Liver (tissue), 9 donors: ENCODE data around the gene PRRT3. TPM values are rescaled to one million over a fixed set of nuclear protein-coding genes. Genes with fewer than 3 reads are reported as not detected.

Experiments
- DNase-seq: peaks from one replicate; pipeline ENCODE4 v3.0.0-alpha.2; 2017; ENCODE audit warnings: low spot score
- H3K27ac ChIP-seq, 2 donors: one replicate each; pipeline ENCODE4 v1.7.0; 2013; ENCODE audit warnings: inconsistent platforms in 2 of 2, low read length in 2 of 2, control low read depth in 1 of 2, low read depth in 1 of 2, mild to moderate bottlenecking in 1 of 2
- H3K27me3 ChIP-seq, 4 donors: one replicate each; pipeline versions ENCODE4 v1.6.1 to v1.7.0; 2013; ENCODE audit warnings: low read length in 3 of 4, inconsistent platforms in 1 of 4, mild to moderate bottlenecking in 1 of 4, moderate library complexity in 1 of 4; ENCODE audit not compliant: control insufficient read depth in 4 of 4, insufficient read depth in 4 of 4
- H3K36me3 ChIP-seq, 4 donors: one replicate each; pipeline versions ENCODE4 v1.6.1 to v1.7.0; 2013; ENCODE audit warnings: low read length in 3 of 4, mild to moderate bottlenecking in 3 of 4, low read depth in 1 of 4, moderate library complexity in 1 of 4; ENCODE audit not compliant: control insufficient read depth in 4 of 4, insufficient read depth in 3 of 4
- H3K4me1 ChIP-seq, 4 donors: one replicate each; pipeline versions ENCODE4 v1.6.1 to v1.7.0; 2013; ENCODE audit warnings: low read length in 3 of 4, mild to moderate bottlenecking in 3 of 4, moderate library complexity in 1 of 4; ENCODE audit not compliant: control insufficient read depth in 4 of 4, insufficient read depth in 4 of 4
- H3K4me3 ChIP-seq, 3 donors: one replicate each; pipeline versions ENCODE4 v1.6.1 to v1.7.0; 2013; ENCODE audit warnings: low read length in 3 of 3, control low read depth in 1 of 3, low read depth in 1 of 3, mild to moderate bottlenecking in 1 of 3
- H3K9ac ChIP-seq, 2 donors: one replicate each; pipeline ENCODE4 v1.7.0; 2013; ENCODE audit warnings: low read length in 2 of 2, mild to moderate bottlenecking in 2 of 2, moderate library complexity in 2 of 2, control low read depth in 1 of 2, low read depth in 1 of 2
- H3K9me3 ChIP-seq, 4 donors: one replicate each; pipeline versions ENCODE4 v1.6.1 to v1.7.0; 2013; ENCODE audit warnings: low read length in 3 of 4; ENCODE audit not compliant: control insufficient read depth in 4 of 4
- EGR1 ChIP-seq, 2 donors: IDR thresholded peaks; 2 replicates each; pipeline ENCODE4 v1.6.1; 2016 to 2018; ENCODE audit warnings: antibody characterized with exemption in 2 of 2, low read depth in 2 of 2
- FOXA1 ChIP-seq: IDR thresholded peaks from 2 replicates; pipeline ENCODE4 v1.6.1; 2016; ENCODE audit warnings: antibody characterized with exemption
- FOXA2 ChIP-seq: IDR thresholded peaks from 2 replicates; pipeline ENCODE4 v1.6.1; 2016; ENCODE audit warnings: antibody characterized with exemption
- GABPA ChIP-seq, 2 donors: IDR thresholded peaks in 1 of 2; conservative IDR thresholded peaks in 1 of 2; 2 replicates each; pipeline ENCODE4 v1.6.1; 2016; ENCODE audit warnings: antibody characterized with exemption in 2 of 2, mild to moderate bottlenecking in 1 of 2, moderate library complexity in 1 of 2
- HNF4A ChIP-seq, 2 donors: conservative IDR thresholded peaks; 2 replicates each; pipeline ENCODE4 v1.6.1; 2016; ENCODE audit warnings: antibody characterized with exemption in 2 of 2, mild to moderate bottlenecking in 2 of 2
- HNF4G ChIP-seq: IDR thresholded peaks from 2 replicates; pipeline ENCODE4 v1.6.1; 2016; ENCODE audit warnings: antibody characterized with exemption
- JUND ChIP-seq, 2 donors: IDR thresholded peaks; 2 replicates each; pipeline ENCODE4 v1.6.1; 2016; ENCODE audit warnings: antibody characterized with exemption in 2 of 2
- NR2F2 ChIP-seq: IDR thresholded peaks from 2 replicates; pipeline ENCODE4 v1.6.1; 2016; ENCODE audit warnings: antibody characterized with exemption
- RXRA ChIP-seq, 2 donors: IDR thresholded peaks; 2 replicates each; pipeline ENCODE4 v1.6.1; 2017 to 2018; ENCODE audit warnings: antibody characterized with exemption in 2 of 2, mild to moderate bottlenecking in 1 of 2
- SP1 ChIP-seq: IDR thresholded peaks from 2 replicates; pipeline ENCODE4 v1.6.1; 2018; ENCODE audit warnings: antibody characterized with exemption, mild to moderate bottlenecking
- TAF1 ChIP-seq: conservative IDR thresholded peaks from 2 replicates; pipeline ENCODE4 v1.6.1; 2016; ENCODE audit warnings: antibody characterized with exemption, mild to moderate bottlenecking
- YY1 ChIP-seq: IDR thresholded peaks from 2 replicates; pipeline ENCODE4 v1.6.1; 2016; ENCODE audit warnings: antibody characterized with exemption, mild to moderate bottlenecking
- WGBS: extraction: QIAGEN DNeasy Blood & Tissue Kit; methylation state at CpG from one replicate; pipeline ENCODE4 v1.1.7; 2013; 5-methylcytosine and 5-hydroxymethylcytosine counted together
- polyA plus RNA-seq, 2 donors: library from polyadenylated mRNA; stranded (reverse) in 1 of 2; unstranded in 1 of 2; fragments of 200-250 nt in 1 of 2; fragments of >200 nt in 1 of 2; fragmentation: Nextera tagmentation in 1 of 2; extraction: Ambion mirVana in 1 of 2; gene quantifications; one replicate each; pipeline versions ENCODE4 v1.2.1 to v1.2.3, GENCODE V29; 2013 to 2015
- total RNA-seq, 2 donors: library from RNA; depleted of rRNA; stranded (reverse); fragments of >200 nt; gene quantifications; one replicate each; pipeline ENCODE4 v1.2.3, GENCODE V29; 2014
- TF ChIP-seq, protein P1 (sequence below): fragments of 150-350 bp; IDR thresholded peaks from 2 replicates; pipeline ENCODE4 v1.5.1; 2017; ENCODE audit warnings: improper control_type of control experiment, low read depth, low read length; ENCODE audit not compliant: missing input control
- TF ChIP-seq, protein P2 (sequence below): IDR thresholded peaks from 2 replicates; pipeline ENCODE4 v1.6.1; 2016; ENCODE audit warnings: antibody characterized with exemption
- TF ChIP-seq, protein P3 (sequence below): IDR thresholded peaks from 2 replicates; pipeline ENCODE4 v1.6.1; 2016; ENCODE audit warnings: antibody characterized with exemption
- TF ChIP-seq, protein P4 (sequence below): IDR thresholded peaks from 2 replicates; pipeline ENCODE4 v1.6.1; 2016; ENCODE audit warnings: antibody characterized with exemption, mild to moderate bottlenecking
- donor health status: healthy.
- donor health status: healthy.
- donor health status: healthy.
- donor health status: healthy.
- donor health status: healthy.

The PRRT3 gene
- total and polyA plus RNA-seq, 4 donors: 0.14 to 0.79 (median 0.24) TPM

DNA sequence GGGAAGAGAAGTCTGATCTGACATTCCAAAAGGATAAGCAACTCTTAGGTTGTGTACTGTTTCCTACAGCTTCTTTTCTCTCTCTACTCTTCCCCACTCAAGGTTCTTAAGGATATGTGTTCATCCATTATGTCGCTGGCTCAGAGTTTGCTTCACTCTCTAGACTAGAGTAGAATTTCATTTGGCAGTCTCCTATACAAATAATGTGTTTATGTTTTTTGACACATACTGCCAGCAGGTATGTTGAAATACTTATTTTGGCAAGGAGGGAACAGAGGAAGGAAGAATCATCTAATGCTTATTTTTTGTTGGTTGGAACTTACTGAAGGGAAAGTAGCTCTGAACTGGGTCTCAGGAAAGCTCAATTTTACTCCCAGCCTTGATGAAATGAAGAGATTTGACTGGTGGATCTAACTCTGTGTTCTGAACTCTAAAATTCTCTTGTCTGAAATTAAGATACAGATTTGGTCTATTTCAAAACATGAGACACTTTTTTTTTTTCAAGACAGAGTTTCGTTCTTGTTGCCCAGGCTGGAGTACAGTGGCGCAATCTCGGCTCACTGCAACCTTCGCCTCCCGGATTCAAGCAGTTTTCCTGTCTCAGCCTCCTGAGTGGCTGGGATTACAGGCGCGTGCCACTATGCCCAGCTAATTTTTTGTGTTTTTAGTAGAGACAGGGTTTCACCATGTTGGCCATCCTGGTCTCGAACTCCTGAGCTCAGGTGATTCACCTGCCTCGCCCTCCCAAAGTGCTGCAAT lies 42.1 kb upstream of the PRRT3 start:
- no peak overlapping the region for H3K27ac ChIP-seq
- H3K27me3 ChIP-seq: no peaks in the 10 kb centered on the region
- no peaks in the 10 kb centered on the region for H3K4me1 ChIP-seq
- no peaks in the 10 kb centered on the region for H3K9me3 ChIP-seq
- H3K36me3 ChIP-seq: no peaks in the 10 kb centered on the region
- WGBS: 87% methylated on average over 10 of the region's 10 CpGs
- H3K9ac ChIP-seq: no peak overlapping the region
- TF ChIP-seq HNF4G (no peak), RXRA (IDR thresholded peaks at IDR 0.05) (no peak), FOXA1 (no peak), HNF4A (conservative IDR thresholded peaks at IDR 0.05) (no peak), SP1 (no peak), TAF1 (no peak), GABPA (IDR thresholded peaks at IDR 0.05 in 1 of 2, conservative IDR thresholded peaks at IDR 0.05 in 1 of 2) (no peak), EGR1 (IDR thresholded peaks at IDR 0.05; ENCODE audit: low read depth in 2 of 2) (no peak), FOXA2 (no peak), JUND (IDR thresholded peaks at IDR 0.05) (no peak), NR2F2 (no peak), YY1 (no peak)
- TF ChIP-seq, protein P1, sequence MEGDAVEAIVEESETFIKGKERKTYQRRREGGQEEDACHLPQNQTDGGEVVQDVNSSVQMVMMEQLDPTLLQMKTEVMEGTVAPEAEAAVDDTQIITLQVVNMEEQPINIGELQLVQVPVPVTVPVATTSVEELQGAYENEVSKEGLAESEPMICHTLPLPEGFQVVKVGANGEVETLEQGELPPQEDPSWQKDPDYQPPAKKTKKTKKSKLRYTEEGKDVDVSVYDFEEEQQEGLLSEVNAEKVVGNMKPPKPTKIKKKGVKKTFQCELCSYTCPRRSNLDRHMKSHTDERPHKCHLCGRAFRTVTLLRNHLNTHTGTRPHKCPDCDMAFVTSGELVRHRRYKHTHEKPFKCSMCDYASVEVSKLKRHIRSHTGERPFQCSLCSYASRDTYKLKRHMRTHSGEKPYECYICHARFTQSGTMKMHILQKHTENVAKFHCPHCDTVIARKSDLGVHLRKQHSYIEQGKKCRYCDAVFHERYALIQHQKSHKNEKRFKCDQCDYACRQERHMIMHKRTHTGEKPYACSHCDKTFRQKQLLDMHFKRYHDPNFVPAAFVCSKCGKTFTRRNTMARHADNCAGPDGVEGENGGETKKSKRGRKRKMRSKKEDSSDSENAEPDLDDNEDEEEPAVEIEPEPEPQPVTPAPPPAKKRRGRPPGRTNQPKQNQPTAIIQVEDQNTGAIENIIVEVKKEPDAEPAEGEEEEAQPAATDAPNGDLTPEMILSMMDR: no peak
- TF ChIP-seq, protein P2, sequence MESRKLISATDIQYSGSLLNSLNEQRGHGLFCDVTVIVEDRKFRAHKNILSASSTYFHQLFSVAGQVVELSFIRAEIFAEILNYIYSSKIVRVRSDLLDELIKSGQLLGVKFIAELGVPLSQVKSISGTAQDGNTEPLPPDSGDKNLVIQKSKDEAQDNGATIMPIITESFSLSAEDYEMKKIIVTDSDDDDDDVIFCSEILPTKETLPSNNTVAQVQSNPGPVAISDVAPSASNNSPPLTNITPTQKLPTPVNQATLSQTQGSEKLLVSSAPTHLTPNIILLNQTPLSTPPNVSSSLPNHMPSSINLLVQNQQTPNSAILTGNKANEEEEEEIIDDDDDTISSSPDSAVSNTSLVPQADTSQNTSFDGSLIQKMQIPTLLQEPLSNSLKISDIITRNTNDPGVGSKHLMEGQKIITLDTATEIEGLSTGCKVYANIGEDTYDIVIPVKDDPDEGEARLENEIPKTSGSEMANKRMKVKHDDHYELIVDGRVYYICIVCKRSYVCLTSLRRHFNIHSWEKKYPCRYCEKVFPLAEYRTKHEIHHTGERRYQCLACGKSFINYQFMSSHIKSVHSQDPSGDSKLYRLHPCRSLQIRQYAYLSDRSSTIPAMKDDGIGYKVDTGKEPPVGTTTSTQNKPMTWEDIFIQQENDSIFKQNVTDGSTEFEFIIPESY: no peak
- TF ChIP-seq, protein P3, sequence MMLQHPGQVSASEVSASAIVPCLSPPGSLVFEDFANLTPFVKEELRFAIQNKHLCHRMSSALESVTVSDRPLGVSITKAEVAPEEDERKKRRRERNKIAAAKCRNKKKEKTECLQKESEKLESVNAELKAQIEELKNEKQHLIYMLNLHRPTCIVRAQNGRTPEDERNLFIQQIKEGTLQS: no peak
- TF ChIP-seq, protein P4, sequence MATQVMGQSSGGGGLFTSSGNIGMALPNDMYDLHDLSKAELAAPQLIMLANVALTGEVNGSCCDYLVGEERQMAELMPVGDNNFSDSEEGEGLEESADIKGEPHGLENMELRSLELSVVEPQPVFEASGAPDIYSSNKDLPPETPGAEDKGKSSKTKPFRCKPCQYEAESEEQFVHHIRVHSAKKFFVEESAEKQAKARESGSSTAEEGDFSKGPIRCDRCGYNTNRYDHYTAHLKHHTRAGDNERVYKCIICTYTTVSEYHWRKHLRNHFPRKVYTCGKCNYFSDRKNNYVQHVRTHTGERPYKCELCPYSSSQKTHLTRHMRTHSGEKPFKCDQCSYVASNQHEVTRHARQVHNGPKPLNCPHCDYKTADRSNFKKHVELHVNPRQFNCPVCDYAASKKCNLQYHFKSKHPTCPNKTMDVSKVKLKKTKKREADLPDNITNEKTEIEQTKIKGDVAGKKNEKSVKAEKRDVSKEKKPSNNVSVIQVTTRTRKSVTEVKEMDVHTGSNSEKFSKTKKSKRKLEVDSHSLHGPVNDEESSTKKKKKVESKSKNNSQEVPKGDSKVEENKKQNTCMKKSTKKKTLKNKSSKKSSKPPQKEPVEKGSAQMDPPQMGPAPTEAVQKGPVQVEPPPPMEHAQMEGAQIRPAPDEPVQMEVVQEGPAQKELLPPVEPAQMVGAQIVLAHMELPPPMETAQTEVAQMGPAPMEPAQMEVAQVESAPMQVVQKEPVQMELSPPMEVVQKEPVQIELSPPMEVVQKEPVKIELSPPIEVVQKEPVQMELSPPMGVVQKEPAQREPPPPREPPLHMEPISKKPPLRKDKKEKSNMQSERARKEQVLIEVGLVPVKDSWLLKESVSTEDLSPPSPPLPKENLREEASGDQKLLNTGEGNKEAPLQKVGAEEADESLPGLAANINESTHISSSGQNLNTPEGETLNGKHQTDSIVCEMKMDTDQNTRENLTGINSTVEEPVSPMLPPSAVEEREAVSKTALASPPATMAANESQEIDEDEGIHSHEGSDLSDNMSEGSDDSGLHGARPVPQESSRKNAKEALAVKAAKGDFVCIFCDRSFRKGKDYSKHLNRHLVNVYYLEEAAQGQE: no peak
- DNase-seq: no peak
- H3K4me3 ChIP-seq: no peak overlapping the region
